Neuron (in vitro differentiated cells): ENCODE data around the gene PNLIPRP2.

ENCODE experiments used
- H2AFZ ChIP-seq: one replicate; pipeline ENCODE4 v1.6.1; 2013; ENCODE audit warnings: low read depth, mild to moderate bottlenecking, inconsistent platforms, low read length, moderate library complexity
- H3K27me3 ChIP-seq: one replicate; pipeline ENCODE4 v1.6.1; 2013; ENCODE audit warnings: low read length; ENCODE audit not compliant: insufficient read depth
- H3K36me3 ChIP-seq: one replicate; pipeline ENCODE4 v1.6.1; 2013; ENCODE audit warnings: low read length; ENCODE audit not compliant: insufficient read depth
- H3K4me1 ChIP-seq: one replicate; pipeline ENCODE4 v1.6.1; 2013; ENCODE audit warnings: low read length; ENCODE audit not compliant: insufficient read depth
- H3K4me3 ChIP-seq: 2 replicates; pipeline ENCODE4 v1.5.1; 2013; ENCODE audit warnings: mild to moderate bottlenecking, low read length, moderate library complexity
- H3K9me3 ChIP-seq: one replicate; pipeline ENCODE4 v1.6.1; 2013; ENCODE audit warnings: low read length

Gene PNLIPRP2

GRCh38 chr10:116648903-116649302, 28.1 kb downstream of the PNLIPRP2 start:
- Histone ChIP-seq H3K36me3 (no peaks in the 10 kb centered on the region), H3K4me3 (no peak overlapping the region), H3K27me3 (peaks cover 2% of the 10 kb centered on the region), H3K4me1 (no peaks in the 10 kb centered on the region), H2AFZ (no peak overlapping the region), H3K9me3 (no peaks in the 10 kb centered on the region)

DNA sequence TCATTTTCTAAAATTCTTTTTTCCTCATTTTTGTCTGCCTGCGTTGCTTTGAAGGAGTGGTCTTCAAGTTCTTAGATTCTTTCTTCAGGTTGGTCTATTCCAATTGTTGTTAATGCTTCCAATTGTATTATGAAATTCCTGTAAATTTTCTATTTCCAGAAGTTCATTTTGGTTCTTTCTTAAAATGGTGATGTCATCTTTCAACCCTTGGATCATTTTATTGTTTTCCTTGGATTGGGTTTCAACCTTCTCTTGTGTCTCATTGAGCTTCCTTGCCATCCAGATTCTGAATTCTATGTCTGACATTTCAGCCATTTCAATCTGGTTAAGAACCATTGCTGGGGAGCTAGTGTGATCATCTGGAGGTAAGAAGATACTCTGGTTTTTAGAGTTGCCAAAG, 33.1 kb downstream of the PNLIPRP2 start:
- no peak overlapping the region for H3K4me3 ChIP-seq
- peaks cover 6% of the 10 kb centered on the region for H3K27me3 ChIP-seq
- H3K36me3 ChIP-seq, result no peaks in the 10 kb centered on the region
- no peaks in the 10 kb centered on the region for H3K9me3 ChIP-seq
- no peaks in the 10 kb centered on the region for H3K4me1 ChIP-seq
- no peak overlapping the region for H2AFZ ChIP-seq

- no peaks in the 10 kb centered on the region for H3K36me3 ChIP-seq
- H3K27me3 ChIP-seq, result peaks cover 6% of the 10 kb centered on the region
- no peak overlapping the region for H2AFZ ChIP-seq
- no peaks in the 10 kb centered on the region for H3K4me1 ChIP-seq
- H3K9me3 ChIP-seq, result no peaks in the 10 kb centered on the region
- no peak overlapping the region for H3K4me3 ChIP-seq
These were observed 34.1 kb downstream of the PNLIPRP2 start for GRCh38 chr10:116654816-116655215.

DNA sequence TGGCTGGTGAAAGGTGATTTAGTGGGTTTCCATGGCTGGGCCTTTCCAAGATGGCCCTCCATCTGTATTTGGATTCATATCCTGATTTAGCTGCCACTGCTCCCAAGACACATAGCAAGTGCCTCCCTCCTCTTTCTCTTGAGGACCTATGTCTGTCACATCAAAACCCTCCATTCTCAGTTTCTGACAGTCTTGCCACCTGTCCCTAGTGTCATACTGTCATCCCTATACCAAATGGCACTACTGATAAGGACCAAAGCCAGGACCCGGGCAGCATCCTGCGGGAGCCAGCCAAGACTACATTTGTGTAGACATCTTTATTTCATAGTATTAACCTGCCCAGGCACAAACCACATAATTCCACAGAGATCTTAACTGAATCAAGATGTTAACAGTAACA, 34.8 kb downstream of the PNLIPRP2 start:
- Histone ChIP-seq H2AFZ (no peak overlapping the region), H3K27me3 (peaks cover 6% of the 10 kb centered on the region), H3K36me3 (no peaks in the 10 kb centered on the region), H3K9me3 (no peaks in the 10 kb centered on the region), H3K4me3 (no peak overlapping the region), H3K4me1 (no peaks in the 10 kb centered on the region)

DNA sequence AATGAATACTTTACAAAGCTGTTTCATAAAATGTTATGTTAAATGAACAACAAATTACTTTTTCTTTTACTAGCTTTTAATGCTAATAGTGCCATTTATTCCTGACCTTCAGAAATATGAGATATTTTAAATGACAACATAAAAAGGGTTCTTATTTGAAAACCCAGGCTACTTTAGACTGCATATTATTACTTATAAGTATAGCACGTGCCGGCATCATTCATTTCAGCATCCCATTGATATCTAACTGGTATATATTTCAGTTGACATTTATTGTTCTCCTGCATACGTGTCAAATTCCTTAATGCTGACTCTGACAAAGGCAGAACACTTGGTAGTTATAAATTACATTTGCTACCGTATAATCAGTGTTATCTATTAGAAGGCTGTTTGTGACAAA, 35.3 kb downstream of the PNLIPRP2 start:
- Histone ChIP-seq H3K4me3 (no peak overlapping the region), H3K4me1 (no peaks in the 10 kb centered on the region), H2AFZ (no peak overlapping the region), H3K9me3 (no peaks in the 10 kb centered on the region), H3K36me3 (no peaks in the 10 kb centered on the region), H3K27me3 (peaks cover 6% of the 10 kb centered on the region)

GRCh38 chr10:116657863-116658551, 37.3 kb downstream of the PNLIPRP2 start:
- Histone ChIP-seq H3K27me3 (peaks cover 6% of the 10 kb centered on the region), H3K4me1 (no peaks in the 10 kb centered on the region), H2AFZ (no peak overlapping the region), H3K36me3 (no peaks in the 10 kb centered on the region), H3K4me3 (no peak overlapping the region), H3K9me3 (no peaks in the 10 kb centered on the region)

GRCh38 chr10:116659049-116659670, 38.4 kb downstream of the PNLIPRP2 start:
- Histone ChIP-seq H2AFZ (no peak overlapping the region), H3K27me3 (peaks cover 6% of the 10 kb centered on the region), H3K36me3 (no peaks in the 10 kb centered on the region), H3K4me3 (no peak overlapping the region), H3K9me3 (no peaks in the 10 kb centered on the region), H3K4me1 (no peaks in the 10 kb centered on the region)

DNA sequence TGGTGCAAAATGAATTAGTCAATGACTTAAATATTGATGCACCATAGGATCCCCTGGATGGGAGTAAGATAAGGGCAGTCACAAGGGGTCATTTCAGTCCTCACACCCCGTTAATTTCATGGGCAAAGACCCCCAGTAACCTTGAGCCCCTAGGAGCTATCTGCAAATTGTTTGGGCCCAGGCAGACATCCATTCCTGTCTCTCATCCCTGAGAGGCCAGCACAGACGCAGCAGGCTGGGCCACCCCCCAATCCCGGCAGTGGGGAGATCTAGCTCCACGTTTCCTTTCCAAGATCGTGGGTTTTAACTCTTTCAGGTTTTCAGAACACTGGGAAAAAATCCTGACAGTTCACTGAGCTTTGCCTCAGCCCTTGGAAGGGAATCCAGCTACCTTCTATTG, 40.1 kb downstream of the PNLIPRP2 start:
- H3K36me3 ChIP-seq, result no peaks in the 10 kb centered on the region
- H3K27me3 ChIP-seq, result peaks cover 6% of the 10 kb centered on the region
- no peak overlapping the region for H3K4me3 ChIP-seq
- no peaks in the 10 kb centered on the region for H3K9me3 ChIP-seq
- peaks cover 5% of the 10 kb centered on the region for H3K4me1 ChIP-seq
- H2AFZ ChIP-seq, result no peak overlapping the region

- no peak overlapping the region for H2AFZ ChIP-seq
These were observed 42.6 kb downstream of the PNLIPRP2 start for GRCh38 chr10:116663342-116663741.

DNA sequence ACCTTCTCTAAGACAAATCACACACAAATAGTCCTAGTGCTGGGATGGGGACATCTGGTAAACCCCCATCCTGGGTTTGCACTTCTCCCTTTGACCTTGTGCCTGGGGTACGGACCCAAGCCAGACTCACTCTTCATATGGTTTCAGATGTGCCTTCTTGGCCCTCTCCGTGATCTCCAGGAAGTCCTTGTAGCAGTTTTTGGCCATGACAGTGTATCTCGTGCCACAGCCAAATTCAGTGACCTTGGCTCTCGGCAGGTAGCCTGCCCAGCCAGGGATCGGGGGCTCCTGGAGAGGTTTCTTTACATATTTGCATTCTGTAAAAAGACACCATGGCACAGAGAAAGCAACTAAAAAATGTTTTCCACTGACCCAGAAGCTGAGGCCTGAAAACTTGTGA, 43.9 kb downstream of the PNLIPRP2 start:
- no peak overlapping the region for H2AFZ ChIP-seq
- H3K36me3 ChIP-seq, result no peaks in the 10 kb centered on the region
- peaks cover 4% of the 10 kb centered on the region for H3K9me3 ChIP-seq
- peaks cover 8% of the 10 kb centered on the region for H3K4me1 ChIP-seq
- peaks cover 18% of the 10 kb centered on the region for H3K27me3 ChIP-seq
- H3K4me3 ChIP-seq, result no peak overlapping the region

More at GRCh38 chr10:116663342-116663741, 42.6 kb downstream of the PNLIPRP2 start:
- H3K4me1 ChIP-seq, result peaks cover 8% of the 10 kb centered on the region
- no peaks in the 10 kb centered on the region for H3K36me3 ChIP-seq
- peaks cover 4% of the 10 kb centered on the region for H3K9me3 ChIP-seq
- no peak overlapping the region for H3K4me3 ChIP-seq
- H3K27me3 ChIP-seq, result peaks cover 14% of the 10 kb centered on the region

GRCh38 chr10:116665541-116666125, 44.9 kb downstream of the PNLIPRP2 start:
- Histone ChIP-seq H2AFZ (no peak overlapping the region), H3K4me1 (peaks cover 8% of the 10 kb centered on the region), H3K9me3 (peaks cover 5% of the 10 kb centered on the region), H3K27me3 (peaks cover 22% of the 10 kb centered on the region), H3K36me3 (no peaks in the 10 kb centered on the region), H3K4me3 (no peak overlapping the region)

DNA sequence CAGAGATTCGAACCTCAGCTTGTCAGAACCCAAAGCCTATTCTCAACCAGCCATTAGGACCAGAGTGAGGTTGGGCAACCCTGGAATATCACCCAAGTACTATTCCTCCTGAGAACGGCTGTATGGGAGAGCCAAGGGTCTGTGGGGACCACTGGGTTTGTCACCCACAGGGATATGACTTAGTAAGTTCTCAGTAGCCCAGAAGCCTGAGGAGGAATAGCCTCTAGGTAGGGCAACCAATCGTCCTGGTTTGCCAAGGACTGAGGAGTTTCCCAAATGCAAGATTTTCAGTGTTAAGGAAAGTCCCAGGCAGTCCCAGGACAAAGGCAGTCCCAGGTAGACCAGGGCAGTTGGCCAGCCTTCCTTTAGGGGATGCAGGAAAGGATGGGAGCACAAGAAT, 46.7 kb downstream of the PNLIPRP2 start:
- Histone ChIP-seq H3K27me3 (peaks cover 26% of the 10 kb centered on the region), H3K4me3 (no peak overlapping the region), H3K4me1 (peaks cover 8% of the 10 kb centered on the region), H3K36me3 (no peaks in the 10 kb centered on the region), H2AFZ (no peak overlapping the region), H3K9me3 (peaks cover 6% of the 10 kb centered on the region)

DNA sequence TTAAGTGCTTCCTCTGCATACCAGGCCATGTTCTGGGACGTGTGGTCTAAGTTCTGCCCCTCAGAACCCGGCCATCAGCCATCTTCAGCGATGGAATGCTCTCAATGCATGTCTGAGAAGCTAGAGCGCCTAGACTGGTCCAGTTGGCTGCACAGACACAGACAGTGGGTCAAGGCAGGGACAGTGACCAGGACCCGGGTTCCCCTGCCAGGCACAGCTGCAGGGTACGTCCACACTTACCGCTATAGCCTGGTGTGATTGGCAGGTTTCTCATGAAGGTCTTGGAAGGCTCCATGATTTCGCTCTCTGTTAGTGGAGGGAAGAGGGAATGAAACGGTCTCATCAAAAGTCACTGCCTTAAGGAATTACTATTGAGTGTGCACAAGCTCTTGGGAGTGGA, 47.3 kb downstream of the PNLIPRP2 start:
- H3K4me3 ChIP-seq, result no peak overlapping the region
- H3K27me3 ChIP-seq, result peaks cover 26% of the 10 kb centered on the region
- H2AFZ ChIP-seq, result no peak overlapping the region
- peaks cover 6% of the 10 kb centered on the region for H3K9me3 ChIP-seq
- peaks cover 8% of the 10 kb centered on the region for H3K4me1 ChIP-seq
- H3K36me3 ChIP-seq, result no peaks in the 10 kb centered on the region
